GM12892 (cell line): ENCODE data around the gene BRMS1L.
"Not testable (repeated sequence)": the region's sequence is repeated elsewhere in the genome, so short reads cannot be mapped to it uniquely, and the experiment has no call there.

Experiments used
- POLR2A ChIP-seq: IDR thresholded peaks from 2 replicates; pipeline ENCODE4 v1.6.1; 2011; ENCODE audit warnings: low read depth, low read length, control low read depth
- TAF1 ChIP-seq: IDR thresholded peaks from 2 replicates; pipeline ENCODE4 v1.6.1; 2011; ENCODE audit warnings: low read depth, mild to moderate bottlenecking, control low read depth, low read length, borderline replicate concordance

DNA sequence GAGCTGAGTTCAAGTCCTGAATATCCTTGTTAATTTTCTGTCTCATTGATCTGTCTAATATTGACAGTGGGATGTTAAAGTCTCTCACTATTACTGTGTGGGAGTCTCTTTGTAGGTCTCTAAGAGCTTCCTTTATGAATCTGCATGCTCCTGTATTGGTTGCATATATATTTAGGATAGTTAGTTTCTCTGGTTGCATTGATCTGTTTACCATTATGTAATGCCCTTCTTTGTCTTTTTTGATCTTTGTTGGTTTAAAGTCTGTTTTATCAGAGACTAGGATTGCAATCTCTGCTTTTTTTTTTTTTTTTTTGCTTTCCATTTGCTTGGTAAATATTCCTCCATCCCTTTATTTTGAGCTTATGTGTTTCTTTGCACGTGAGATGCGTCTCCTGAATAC is 15.6 kb downstream of the BRMS1L start:
- not testable (repeated sequence) for TF ChIP-seq POLR2A, TAF1
